22Rv1 (cell line): ENCODE data around the gene PPP1CA.

Experiments
- ZFX ChIP-seq: fragments of 450-650 bp; IDR thresholded peaks from 2 replicates; pipeline ENCODE4 v1.6.1; 2017; ENCODE audit warnings: antibody characterized with exemption, borderline replicate concordance
- TF ChIP-seq, protein P1 (sequence below): fragments of 450-650 bp; IDR thresholded peaks from 2 replicates; pipeline ENCODE4 v1.5.1; 2017; ENCODE audit warnings: mild to moderate bottlenecking

DNA sequence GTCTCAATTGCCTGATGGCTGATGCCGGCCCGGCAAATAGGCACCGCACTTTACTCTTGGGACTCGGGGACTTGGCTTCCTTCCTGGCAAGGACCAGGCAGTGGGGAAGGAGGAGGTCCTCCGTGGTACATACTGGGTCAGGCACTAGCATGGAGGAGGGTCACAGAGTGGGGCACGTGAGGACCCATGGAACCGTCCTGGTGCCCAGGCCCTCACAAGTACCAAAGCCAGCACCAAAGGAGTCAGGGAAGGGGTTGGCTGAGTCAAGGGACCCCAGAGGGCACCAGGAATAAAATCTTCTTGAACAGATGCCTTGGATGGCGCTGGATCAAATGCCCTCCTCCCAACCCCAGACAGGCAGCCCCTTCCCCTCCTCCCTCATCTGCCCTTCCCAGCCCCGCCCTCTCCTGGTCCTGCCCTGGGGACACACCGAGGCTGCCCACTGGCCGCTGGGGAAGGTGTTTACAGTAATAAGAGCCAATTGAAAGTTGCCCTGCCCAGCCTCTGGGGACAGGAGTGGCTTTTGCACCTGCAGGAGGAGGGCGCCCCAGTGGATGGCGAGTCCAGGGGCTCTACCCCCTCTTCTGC is 8.2 kb upstream of the PPP1CA start:
- TF ChIP-seq, protein P1, sequence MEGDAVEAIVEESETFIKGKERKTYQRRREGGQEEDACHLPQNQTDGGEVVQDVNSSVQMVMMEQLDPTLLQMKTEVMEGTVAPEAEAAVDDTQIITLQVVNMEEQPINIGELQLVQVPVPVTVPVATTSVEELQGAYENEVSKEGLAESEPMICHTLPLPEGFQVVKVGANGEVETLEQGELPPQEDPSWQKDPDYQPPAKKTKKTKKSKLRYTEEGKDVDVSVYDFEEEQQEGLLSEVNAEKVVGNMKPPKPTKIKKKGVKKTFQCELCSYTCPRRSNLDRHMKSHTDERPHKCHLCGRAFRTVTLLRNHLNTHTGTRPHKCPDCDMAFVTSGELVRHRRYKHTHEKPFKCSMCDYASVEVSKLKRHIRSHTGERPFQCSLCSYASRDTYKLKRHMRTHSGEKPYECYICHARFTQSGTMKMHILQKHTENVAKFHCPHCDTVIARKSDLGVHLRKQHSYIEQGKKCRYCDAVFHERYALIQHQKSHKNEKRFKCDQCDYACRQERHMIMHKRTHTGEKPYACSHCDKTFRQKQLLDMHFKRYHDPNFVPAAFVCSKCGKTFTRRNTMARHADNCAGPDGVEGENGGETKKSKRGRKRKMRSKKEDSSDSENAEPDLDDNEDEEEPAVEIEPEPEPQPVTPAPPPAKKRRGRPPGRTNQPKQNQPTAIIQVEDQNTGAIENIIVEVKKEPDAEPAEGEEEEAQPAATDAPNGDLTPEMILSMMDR: 0 out of 2 replicates have a peak, but pooled peaks have one; percentile 16
- TF ChIP-seq ZFX: no peak
